GM21367 (cell line): ENCODE results near the gene L3HYPDH.
"Not testable (repeated sequence)": the region's sequence is repeated elsewhere in the genome, so short reads cannot be mapped to it uniquely, and the experiment has no call there.

Source experiments
- ATAC-seq: cut with Tn5 transposase; IDR thresholded peaks from one replicate; pipeline ENCODE4 v1.9.1; 2021; ENCODE audit not compliant: unreplicated experiment

L3HYPDH gene

GRCh38 chr14:59480166-59480565 lies 4.0 kb downstream of the L3HYPDH start:
- ATAC-seq = no peak

DNA sequence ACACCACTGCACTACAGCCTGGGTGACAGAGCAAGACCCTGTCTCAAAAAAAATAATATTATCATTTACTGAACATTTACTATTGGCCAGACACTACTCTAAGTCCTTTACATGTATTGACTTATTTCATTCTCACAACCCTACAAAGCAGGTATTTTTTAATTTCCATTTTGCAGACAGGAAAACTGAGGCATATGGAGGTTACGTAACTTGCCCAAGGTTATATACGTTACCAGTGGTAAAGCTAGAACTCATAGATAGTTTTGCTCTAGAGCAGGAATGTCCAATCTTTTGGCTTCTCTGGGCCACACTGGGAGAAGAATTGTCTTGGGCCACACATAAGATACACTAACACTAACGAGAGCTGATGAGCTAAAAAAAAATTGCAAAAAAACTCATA lies 5.7 kb downstream of the L3HYPDH start:
- no peak for ATAC-seq

DNA sequence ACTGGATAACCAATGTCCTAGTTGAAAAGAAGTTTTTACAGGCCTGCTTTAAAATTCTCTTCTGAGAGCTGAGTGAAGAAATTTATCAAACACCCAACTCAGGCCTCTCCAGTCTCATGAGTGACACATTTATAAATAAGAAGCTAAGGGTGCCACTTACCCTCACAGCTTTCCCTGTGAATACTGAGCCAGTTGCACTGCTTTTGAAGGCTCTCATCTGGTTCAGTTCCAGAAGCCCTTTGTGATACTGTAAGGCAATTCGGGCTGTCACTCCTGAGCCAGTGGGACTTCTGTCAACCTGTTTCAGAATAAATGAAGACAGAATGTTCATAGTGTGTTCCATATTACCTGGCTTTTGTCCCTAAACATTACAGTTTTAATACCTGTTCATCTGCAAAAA lies 8.5 kb downstream of the L3HYPDH start:
- no peak for ATAC-seq

- no peak for ATAC-seq
Measured at GRCh38 chr14:59474172-59474571, 10.0 kb downstream of the L3HYPDH start.

GRCh38 chr14:59465316-59466135 lies 18.7 kb downstream of the L3HYPDH start, which contains the start of gene GPR135:
GPR135 (minus strand) TSS chr14:59465380; CDS start chr14:59465226, 154 bp downstream.
- peak; percentile 24 for ATAC-seq

- peak; percentile 70 for ATAC-seq
Measured at GRCh38 chr14:59464486-59465315, 19.5 kb downstream of the L3HYPDH start.

GRCh38 chr14:59463787-59464485 lies 20.3 kb downstream of the L3HYPDH start:
- no peak for ATAC-seq

GRCh38 chr14:59461891-59462290 lies 22.3 kb downstream of the L3HYPDH start:
- ATAC-seq = no peak

DNA sequence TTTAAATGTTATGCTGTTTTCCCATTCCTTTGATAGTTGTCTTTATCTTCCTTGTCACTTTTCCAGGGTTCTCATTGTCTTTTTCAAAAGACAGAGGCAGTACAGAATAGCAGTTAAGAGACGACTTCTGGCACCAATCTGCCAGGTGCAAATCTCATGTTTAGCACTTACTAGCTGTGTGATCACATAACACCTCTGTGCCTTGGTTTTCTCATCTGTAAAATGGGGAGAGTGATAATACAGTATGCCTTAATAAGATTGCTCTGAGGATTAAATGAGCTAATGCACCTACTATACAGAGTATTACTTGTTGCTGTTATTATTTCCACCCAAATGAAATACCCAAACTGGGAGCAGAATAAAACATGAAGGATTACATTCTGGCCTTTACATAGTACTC lies 23.8 kb downstream of the L3HYPDH start:
- ATAC-seq = no peak

- no peak for ATAC-seq
Measured at GRCh38 chr14:59458486-59458885, 25.7 kb downstream of the L3HYPDH start.

DNA sequence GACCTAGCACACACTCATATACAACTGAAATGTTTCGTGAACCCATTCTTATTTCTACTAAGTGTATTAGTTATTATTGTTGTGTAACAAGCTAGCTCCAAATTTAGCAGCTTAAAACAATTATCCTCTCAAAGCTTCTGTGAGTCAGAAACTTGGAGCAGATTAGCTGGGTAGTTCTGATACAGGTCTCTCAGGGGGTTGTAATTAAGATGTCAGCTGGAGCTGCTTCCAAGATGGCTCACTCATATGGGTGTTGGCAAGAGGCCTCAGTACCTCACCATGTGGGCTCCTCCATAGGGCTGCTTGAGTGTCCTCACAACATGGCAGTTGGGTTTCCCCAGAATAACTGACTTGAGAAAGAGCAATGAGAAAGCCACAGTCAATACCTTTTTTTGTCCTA lies 28.8 kb downstream of the L3HYPDH start:
- no peak for ATAC-seq

GRCh38 chr14:59454139-59454538 lies 30.1 kb downstream of the L3HYPDH start:
- ATAC-seq = no peak

- no peak for ATAC-seq
Measured at GRCh38 chr14:59451849-59452248, 32.4 kb downstream of the L3HYPDH start.

DNA sequence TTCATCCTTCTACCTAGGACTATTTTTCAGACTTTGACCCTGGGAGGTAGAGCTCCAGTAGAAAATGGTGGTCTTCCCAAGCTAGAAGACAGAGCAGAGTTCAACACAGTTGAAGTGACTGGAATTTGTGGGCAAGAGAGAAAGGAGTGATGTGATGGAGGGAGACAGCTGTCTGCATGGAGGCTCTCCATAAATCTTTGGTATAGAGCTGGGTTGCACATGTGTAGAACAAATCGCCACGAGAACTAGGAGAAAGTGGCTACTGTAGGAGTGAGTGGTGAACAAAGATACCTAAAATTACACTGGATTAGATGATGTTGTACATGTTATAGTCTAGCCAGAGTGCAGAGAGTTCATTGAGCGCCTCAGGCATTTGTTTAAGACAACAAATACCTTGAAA lies 33.5 kb downstream of the L3HYPDH start:
- ATAC-seq = no peak

- not testable (repeated sequence) for ATAC-seq
Measured at GRCh38 chr14:59448673-59449072, 35.5 kb downstream of the L3HYPDH start.

DNA sequence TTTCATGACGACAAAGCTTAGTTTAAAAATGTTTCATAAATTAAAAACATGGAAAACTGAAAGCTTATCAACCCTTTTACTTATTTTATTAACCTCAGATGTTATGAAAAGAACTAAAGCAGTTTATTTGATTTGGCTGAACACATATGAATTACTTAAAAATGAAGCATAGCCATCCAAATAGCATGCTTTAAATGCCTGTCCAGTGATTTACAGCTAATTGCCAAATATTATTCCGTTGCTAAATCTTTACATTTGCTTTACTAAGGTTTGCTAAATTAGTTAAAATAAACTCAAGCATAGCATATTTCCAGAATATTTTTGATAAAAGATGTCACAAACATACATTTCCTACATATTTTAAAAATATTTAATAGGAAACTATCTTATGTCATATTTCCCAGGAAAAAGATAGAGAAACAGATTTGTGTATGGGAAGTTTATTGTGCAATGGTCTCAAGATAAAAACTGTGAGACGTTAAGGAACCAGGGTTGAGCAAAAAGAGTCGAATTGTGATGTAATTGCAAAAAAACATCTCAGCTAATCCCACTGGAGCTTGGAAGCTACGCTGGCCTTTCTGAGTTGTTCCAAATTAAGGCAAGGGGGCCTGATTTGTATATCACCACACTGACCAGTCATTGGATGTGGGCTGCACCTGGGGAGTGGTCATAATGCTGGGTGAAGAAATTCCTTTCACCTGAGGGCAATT lies 44.8 kb downstream of the L3HYPDH start:
- no peak for ATAC-seq

GRCh38 chr14:59438195-59438647 lies 46.0 kb downstream of the L3HYPDH start:
- ATAC-seq = no peak

DNA sequence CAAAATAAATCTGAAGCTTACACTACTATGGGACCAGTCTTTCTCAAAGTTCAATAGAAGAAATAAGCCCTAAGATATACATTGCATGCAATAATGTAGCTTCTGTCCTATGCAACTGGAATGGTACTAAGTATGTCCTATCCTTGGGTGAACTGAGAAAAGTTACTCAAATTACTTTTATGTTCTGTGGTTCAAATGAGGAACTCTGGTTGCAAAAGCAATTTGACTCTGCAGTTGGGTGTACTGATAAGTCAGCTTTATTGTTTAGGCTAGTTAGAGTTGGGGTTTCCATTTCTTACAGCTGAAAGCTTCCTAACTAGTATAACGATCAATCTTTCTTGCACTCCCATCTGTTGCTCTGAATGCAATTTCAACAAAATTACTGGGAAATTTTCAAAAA lies 48.2 kb downstream of the L3HYPDH start:
- ATAC-seq = no peak

- no peak for ATAC-seq
Measured at GRCh38 chr14:59435101-59435500, 49.1 kb downstream of the L3HYPDH start.

- ATAC-seq = no peak
Measured at GRCh38 chr14:59429790-59430189, 54.4 kb downstream of the L3HYPDH start.

GRCh38 chr14:59428581-59429012 lies 55.6 kb downstream of the L3HYPDH start:
- no peak for ATAC-seq
